Anterior cingulate cortex (tissue), 58 donors: ENCODE data around the gene F2RL3.
"Not testable (repeated sequence)": the region's sequence is repeated elsewhere in the genome, so short reads cannot be mapped to it uniquely, and the experiment has no call there.

Source experiments
- DNase-seq, 58 donors: peaks; one replicate each; lab custom pipeline; 2025; lab: John Stamatoyannopoulos, UW

F2RL3 gene

GRCh38 chr19:16917401-16917800 is 28.6 kb downstream of the F2RL3 start:
- no peak for DNase-seq

GRCh38 chr19:16919496-16919895 is 30.7 kb downstream of the F2RL3 start:
- DNase-seq = no peak

GRCh38 chr19:16920816-16921529 is 32.2 kb downstream of the F2RL3 start:
- no peak for DNase-seq

GRCh38 chr19:16921766-16922591 is 33.2 kb downstream of the F2RL3 start:
- DNase-seq = no peak

- DNase-seq = no peak
Measured at GRCh38 chr19:16922592-16922934, 33.8 kb downstream of the F2RL3 start.

GRCh38 chr19:16922949-16923348 is 34.1 kb downstream of the F2RL3 start:
- DNase-seq = no peak

GRCh38 chr19:16927883-16928282 is 39.1 kb downstream of the F2RL3 start:
- no peak for DNase-seq

GRCh38 chr19:16928351-16928750 is 39.6 kb downstream of the F2RL3 start:
- no peak for DNase-seq

GRCh38 chr19:16928916-16929315 is 40.1 kb downstream of the F2RL3 start:
- no peak for DNase-seq

- no peak for DNase-seq
Measured at GRCh38 chr19:16930753-16931152, 42.0 kb downstream of the F2RL3 start.

GRCh38 chr19:16931306-16931705 is 42.5 kb downstream of the F2RL3 start:
- no peak for DNase-seq

GRCh38 chr19:16934489-16934888 is 45.7 kb downstream of the F2RL3 start:
- DNase-seq = no peak

- DNase-seq = no peak
Measured at GRCh38 chr19:16936901-16937300, 48.1 kb downstream of the F2RL3 start.

GRCh38 chr19:16937796-16938195 is 49.0 kb downstream of the F2RL3 start:
- DNase-seq = not testable (repeated sequence)

- DNase-seq = no peak
Measured at GRCh38 chr19:16938211-16938610, 49.4 kb downstream of the F2RL3 start.

GRCh38 chr19:16940063-16940462 is 51.3 kb downstream of the F2RL3 start:
- DNase-seq = not testable (repeated sequence)

- DNase-seq = no peak
Measured at GRCh38 chr19:16940626-16941025, 51.8 kb downstream of the F2RL3 start.
